Endodermal cell (in vitro differentiated cells): ENCODE results near the gene BIRC6. TPM values are rescaled to one million over a fixed set of nuclear protein-coding genes. Genes with fewer than 3 reads are reported as not detected.
"Not testable (repeated sequence)": the region's sequence is repeated elsewhere in the genome, so short reads cannot be mapped to it uniquely, and the experiment has no call there.

Experiments used
- DNase-seq: peaks from one replicate; pipeline ENCODE4 v3.0.0-alpha.2; 2017
- H3K27ac ChIP-seq: 2 replicates; pipeline ENCODE4 v1.5.1; 2013; ENCODE audit warnings: mild to moderate bottlenecking, low read depth, low read length, moderate library complexity
- H3K27me3 ChIP-seq: 2 replicates; pipeline ENCODE4 v1.6.1; 2013; ENCODE audit warnings: mild to moderate bottlenecking, low read length, moderate library complexity; ENCODE audit not compliant: insufficient read depth, control insufficient read depth, poor library complexity, severe bottlenecking
- H3K36me3 ChIP-seq: 2 replicates; pipeline ENCODE4 v1.7.0; 2013; ENCODE audit warnings: mild to moderate bottlenecking, low read length, moderate library complexity; ENCODE audit not compliant: control insufficient read depth, insufficient read depth
- H3K4me1 ChIP-seq: one replicate; pipeline ENCODE4 v1.7.0; 2013; ENCODE audit warnings: low read length; ENCODE audit not compliant: control insufficient read depth, insufficient read depth
- H3K4me3 ChIP-seq: 2 replicates; pipeline ENCODE4 v1.5.1; 2013; ENCODE audit warnings: mild to moderate bottlenecking, low read length, moderate library complexity
- H3K9ac ChIP-seq: 2 replicates; pipeline ENCODE4 v1.6.1; 2013; ENCODE audit warnings: mild to moderate bottlenecking, low read length, moderate library complexity; ENCODE audit not compliant: poor library complexity, severe bottlenecking; ENCODE audit errors: extremely low read depth
- H3K9me3 ChIP-seq: 2 replicates; pipeline ENCODE4 v1.6.1; 2013; ENCODE audit warnings: mild to moderate bottlenecking, low read length, moderate library complexity; ENCODE audit not compliant: control insufficient read depth
- H3K27ac Mint-ChIP-seq: 2 replicates; pipeline ENCODE4 v1.8.0; 2020; ENCODE audit warnings: mixed read lengths
- H3K27me3 Mint-ChIP-seq: 2 replicates; pipeline ENCODE4 v1.8.0; 2021; ENCODE audit warnings: mild to moderate bottlenecking, mixed read lengths; ENCODE audit not compliant: insufficient read depth
- H3K36me3 Mint-ChIP-seq: 2 replicates; pipeline ENCODE4 v1.8.0; 2020; ENCODE audit warnings: low read depth, mixed read lengths
- H3K4me1 Mint-ChIP-seq: 2 replicates; pipeline ENCODE4 v1.8.0; 2020; ENCODE audit warnings: mixed read lengths
- H3K4me3 Mint-ChIP-seq: 2 replicates; pipeline ENCODE4 v1.8.0; 2020; ENCODE audit warnings: mild to moderate bottlenecking, moderate library complexity, mixed read lengths
- H3K9me3 Mint-ChIP-seq: 2 replicates; pipeline ENCODE4 v1.8.0; 2020; ENCODE audit warnings: mild to moderate bottlenecking, mixed read lengths
- WGBS, 2 experiments: methylation state at CpG; one replicate each; pipeline versions ENCODE4 v1.1.5 to v1.1.7; 2013; ENCODE audit warnings: missing lambda C conversion rate in 2 of 2, mixed read lengths in 1 of 2; ENCODE audit not compliant: insufficient coverage in 1 of 2, insufficient read length in 1 of 2; 5-methylcytosine and 5-hydroxymethylcytosine counted together
- long read RNA-seq, 4 experiments: library from polyadenylated mRNA in 2 of 4; library from RNA in 1 of 4; library from capped mRNA in 1 of 4; stranded (forward) in 3 of 4; unstranded in 1 of 4; transcript quantifications; one replicate each; pipeline ENCODE4 v2.0.0, GENCODE V29; 2020 to 2021; ENCODE audit warnings: inconsistent platforms in 1 of 4
- polyA plus RNA-seq, 2 experiments: library from polyadenylated mRNA; stranded (reverse); fragments of 50-300 nt; gene quantifications; one replicate each; pipeline ENCODE4 v1.2.3, GENCODE V29; 2013
- total RNA-seq, 2 donors: library from RNA; stranded (reverse); fragmentation: NEBNext Ultra II Directional in 1 of 2; extraction: Animal tissue kit (Norgen Biotek cat#: 25700) in 1 of 2; gene quantifications; 2 replicates in 1 of 2; 3 replicates in 1 of 2; pipeline ENCODE4 v1.2.1, GENCODE V29; 2021
- TF ChIP-seq, protein P1 (sequence below): fragments of 200-600 bp; sonication (generic); conservative IDR thresholded peaks from 2 replicates; pipeline ENCODE4 v1.5.0; 2021; ENCODE audit warnings: antibody characterized with exemption, mild to moderate bottlenecking

Gene BIRC6
- 100 to 1,000 TPM in 1 of 2 donors, 10 to 100 TPM in 1; 84.6 to 111 TPM for total RNA-seq
- 24.3 TPM for polyA plus RNA-seq (2013, experiment 1 of 2)
- 26.5 TPM for polyA plus RNA-seq (2013, experiment 2 of 2)
- long read RNA-seq, experiment 1, partial matches to known transcripts: 13 of 17 reads
- long read RNA-seq, experiment 1, other reads (novel, unspliced or antisense): 4 of 17 reads
- long read RNA-seq, experiment 2, partial matches to known transcripts: 23 of 34 reads
- long read RNA-seq, experiment 2, other reads (novel, unspliced or antisense): 11 of 34 reads
- long read RNA-seq, experiment 3, partial matches to known transcripts: 21 of 37 reads
- long read RNA-seq, experiment 3, other reads (novel, unspliced or antisense): 15 of 37 reads
- long read RNA-seq, experiment 4: 0 reads

DNA sequence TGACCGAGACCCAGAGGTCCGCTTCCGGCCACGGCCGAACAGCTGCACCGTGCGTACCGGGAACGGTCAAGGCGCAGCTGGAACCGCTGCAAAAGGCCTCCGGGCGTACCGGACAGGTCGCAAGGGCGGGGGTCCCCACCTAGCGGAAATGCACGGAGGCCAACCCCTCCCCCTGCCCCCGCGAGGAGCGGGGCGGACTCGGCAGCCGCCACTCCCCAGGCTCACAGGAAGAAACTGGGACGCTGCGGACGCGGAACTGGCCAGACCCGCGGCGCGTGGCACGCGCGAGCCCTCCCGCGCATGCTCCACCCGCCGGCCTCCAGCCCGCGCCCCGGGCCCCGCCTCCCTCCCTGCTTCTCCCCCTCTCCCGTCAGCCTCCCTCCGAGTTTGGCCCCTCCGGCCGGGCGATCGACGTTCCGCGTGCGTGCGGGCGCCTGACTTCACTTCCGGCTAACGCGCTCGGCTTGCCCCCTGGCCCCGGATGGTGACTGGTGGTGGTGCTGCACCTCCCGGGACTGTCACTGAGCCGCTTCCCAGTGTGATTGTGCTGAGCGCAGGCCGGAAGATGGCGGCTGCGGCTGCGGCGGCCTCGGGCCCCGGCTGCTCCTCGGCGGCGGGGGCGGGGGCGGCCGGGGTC is at the start of gene BIRC6:
Gene BIRC6 (plus strand): TSS at position 343 of the 637 bp plus-strand sequence. CDS start 139 bp downstream, at position 482.
- Histone ChIP-seq H3K4me1 (no peaks in the 10 kb centered on the region), H3K27me3 (no peaks in the 10 kb centered on the region), H3K27ac (peak within 1 kb of the TSS; percentile 85), H3K4me3 (peak within 1 kb of the TSS; percentile 94), H3K36me3 (peaks cover 8% of the 10 kb centered on the region), H3K9ac (peak within 1 kb of the TSS; percentile 82), H3K9me3 (peaks cover 6% of the 10 kb centered on the region)
- peak; percentile 99 for DNase-seq
- Mint-ChIP-seq H3K27ac (peak within 1 kb of the TSS; percentile 95), H3K4me3 (peak within 1 kb of the TSS; percentile 96), H3K27me3 (no peaks in the 10 kb centered on the region), H3K36me3 (peaks cover 10% of the 10 kb centered on the region), H3K9me3 (no peaks in the 10 kb centered on the region), H3K4me1 (peaks cover 19% of the 10 kb centered on the region)
- WGBS, 2 experiments: 0% methylated on average over 15 to 76 of the region's 76 CpGs
- TF ChIP-seq, protein P1, sequence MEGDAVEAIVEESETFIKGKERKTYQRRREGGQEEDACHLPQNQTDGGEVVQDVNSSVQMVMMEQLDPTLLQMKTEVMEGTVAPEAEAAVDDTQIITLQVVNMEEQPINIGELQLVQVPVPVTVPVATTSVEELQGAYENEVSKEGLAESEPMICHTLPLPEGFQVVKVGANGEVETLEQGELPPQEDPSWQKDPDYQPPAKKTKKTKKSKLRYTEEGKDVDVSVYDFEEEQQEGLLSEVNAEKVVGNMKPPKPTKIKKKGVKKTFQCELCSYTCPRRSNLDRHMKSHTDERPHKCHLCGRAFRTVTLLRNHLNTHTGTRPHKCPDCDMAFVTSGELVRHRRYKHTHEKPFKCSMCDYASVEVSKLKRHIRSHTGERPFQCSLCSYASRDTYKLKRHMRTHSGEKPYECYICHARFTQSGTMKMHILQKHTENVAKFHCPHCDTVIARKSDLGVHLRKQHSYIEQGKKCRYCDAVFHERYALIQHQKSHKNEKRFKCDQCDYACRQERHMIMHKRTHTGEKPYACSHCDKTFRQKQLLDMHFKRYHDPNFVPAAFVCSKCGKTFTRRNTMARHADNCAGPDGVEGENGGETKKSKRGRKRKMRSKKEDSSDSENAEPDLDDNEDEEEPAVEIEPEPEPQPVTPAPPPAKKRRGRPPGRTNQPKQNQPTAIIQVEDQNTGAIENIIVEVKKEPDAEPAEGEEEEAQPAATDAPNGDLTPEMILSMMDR: no peak

DNA sequence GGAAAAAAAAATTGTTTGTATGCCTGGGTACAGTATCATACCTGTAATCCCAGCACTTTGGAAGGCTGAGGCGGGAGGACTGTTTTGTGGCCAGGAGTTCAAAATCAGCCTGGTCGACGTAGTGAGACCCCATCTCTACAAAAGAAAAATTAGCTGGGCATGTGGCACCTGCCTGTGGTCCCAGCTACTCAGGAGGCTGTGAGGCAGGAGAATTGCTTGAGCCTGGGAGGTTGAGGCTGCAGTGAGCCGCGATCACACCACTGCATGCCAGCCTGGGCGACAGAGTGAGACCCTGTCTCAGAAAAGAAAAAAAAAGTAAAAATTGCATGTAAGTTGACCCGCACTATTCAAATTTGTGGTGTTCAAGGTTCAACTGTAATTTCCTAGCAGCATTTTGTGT is 46.2 kb upstream of the BIRC6 start:
- H3K36me3 Mint-ChIP-seq: peaks cover 8% of the 10 kb centered on the region
- no peaks in the 10 kb centered on the region for H3K27me3 Mint-ChIP-seq
- H3K27ac Mint-ChIP-seq: no peak overlapping the region
- Histone ChIP-seq H3K9ac (no peak overlapping the region), H3K4me1 (no peaks in the 10 kb centered on the region), H3K36me3 (peaks cover 11% of the 10 kb centered on the region), H3K27me3 (no peaks in the 10 kb centered on the region), H3K4me3 (no peak overlapping the region), H3K27ac (no peak overlapping the region), H3K9me3 (no peaks in the 10 kb centered on the region)
- no peak overlapping the region for H3K4me3 Mint-ChIP-seq
- WGBS, 2 experiments: 95 to 100% methylated on average over 6 to 7 of the region's 7 CpGs
- no peak for DNase-seq
- H3K4me1 Mint-ChIP-seq: no peaks in the 10 kb centered on the region
- no peaks in the 10 kb centered on the region for H3K9me3 Mint-ChIP-seq
- TF ChIP-seq, protein P1: no peak

- no peaks in the 10 kb centered on the region for H3K9me3 Mint-ChIP-seq
- H3K27ac Mint-ChIP-seq: no peak overlapping the region
- no peaks in the 10 kb centered on the region for H3K9me3 ChIP-seq
- no peaks in the 10 kb centered on the region for H3K4me1 ChIP-seq
- H3K4me1 Mint-ChIP-seq: no peaks in the 10 kb centered on the region
- no peak for DNase-seq
- H3K27ac ChIP-seq: no peak overlapping the region
- H3K9ac ChIP-seq: no peak overlapping the region
- H3K4me3 Mint-ChIP-seq: no peak overlapping the region
- H3K27me3 Mint-ChIP-seq: no peaks in the 10 kb centered on the region
- TF ChIP-seq, protein P1: no peak
- H3K36me3 Mint-ChIP-seq: peaks cover 5% of the 10 kb centered on the region
- no peak overlapping the region for H3K4me3 ChIP-seq
- H3K36me3 ChIP-seq: no peaks in the 10 kb centered on the region
- no peaks in the 10 kb centered on the region for H3K27me3 ChIP-seq
- WGBS, 2 experiments: 95 to 100% methylated on average over 1 of the region's 1 CpG
These were observed 41.9 kb upstream of the BIRC6 start for GRCh38 chr2:32314886-32315285.

- not testable (repeated sequence) for DNase-seq, H3K4me1 ChIP-seq, H3K36me3 Mint-ChIP-seq, H3K36me3 ChIP-seq, H3K9me3 ChIP-seq, H3K4me1 Mint-ChIP-seq, H3K27me3 ChIP-seq, H3K9ac ChIP-seq, H3K4me3 Mint-ChIP-seq, H3K4me3 ChIP-seq, H3K27me3 Mint-ChIP-seq, H3K9me3 Mint-ChIP-seq, H3K27ac Mint-ChIP-seq, H3K27ac ChIP-seq
- WGBS, 2 experiments: 83% methylated on average over 1 of the region's 1 CpG; no CpG with 5 or more reads in 1 of the 2 experiments
These were observed 28.1 kb upstream of the BIRC6 start for GRCh38 chr2:32328679-32329078.
